ENCODE data around the gene FHAD1.

DNA sequence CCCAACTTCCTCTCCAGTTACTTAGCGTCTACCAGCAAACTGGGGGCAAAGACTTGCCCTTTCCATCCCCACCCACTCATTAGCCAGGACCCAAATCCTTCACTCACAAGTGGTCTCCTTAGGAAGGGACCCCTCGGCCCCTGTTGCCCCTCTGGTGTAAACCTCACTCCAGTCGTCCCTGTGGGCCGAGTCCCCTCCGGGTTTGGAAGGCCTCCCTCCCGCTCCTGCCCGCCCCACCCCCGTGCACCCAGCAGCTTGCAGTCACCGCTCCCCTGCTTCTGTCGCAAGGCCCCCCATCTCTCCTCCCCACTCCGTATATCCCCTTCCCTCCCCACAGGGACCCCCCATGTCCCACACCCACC lies 163.8 kb downstream of the FHAD1 start:
- TF ChIP-seq, protein P1, sequence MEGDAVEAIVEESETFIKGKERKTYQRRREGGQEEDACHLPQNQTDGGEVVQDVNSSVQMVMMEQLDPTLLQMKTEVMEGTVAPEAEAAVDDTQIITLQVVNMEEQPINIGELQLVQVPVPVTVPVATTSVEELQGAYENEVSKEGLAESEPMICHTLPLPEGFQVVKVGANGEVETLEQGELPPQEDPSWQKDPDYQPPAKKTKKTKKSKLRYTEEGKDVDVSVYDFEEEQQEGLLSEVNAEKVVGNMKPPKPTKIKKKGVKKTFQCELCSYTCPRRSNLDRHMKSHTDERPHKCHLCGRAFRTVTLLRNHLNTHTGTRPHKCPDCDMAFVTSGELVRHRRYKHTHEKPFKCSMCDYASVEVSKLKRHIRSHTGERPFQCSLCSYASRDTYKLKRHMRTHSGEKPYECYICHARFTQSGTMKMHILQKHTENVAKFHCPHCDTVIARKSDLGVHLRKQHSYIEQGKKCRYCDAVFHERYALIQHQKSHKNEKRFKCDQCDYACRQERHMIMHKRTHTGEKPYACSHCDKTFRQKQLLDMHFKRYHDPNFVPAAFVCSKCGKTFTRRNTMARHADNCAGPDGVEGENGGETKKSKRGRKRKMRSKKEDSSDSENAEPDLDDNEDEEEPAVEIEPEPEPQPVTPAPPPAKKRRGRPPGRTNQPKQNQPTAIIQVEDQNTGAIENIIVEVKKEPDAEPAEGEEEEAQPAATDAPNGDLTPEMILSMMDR (IDR thresholded peaks at IDR 0.05) = no peak
- no peak for TF ChIP-seq POLR2A (IDR thresholded peaks at IDR 0.05)

Measured in Peyer's patch (tissue), 4 donors.